Measurements from ENCODE around the gene MRPL4. TPM values are rescaled to one million over a fixed set of nuclear protein-coding genes. Genes with fewer than 3 reads are reported as not detected.
A peak's percentile ranks its signal among the peaks of the same experiment; 100 is the strongest.

MRPL4 gene
- total and polyA plus RNA-seq, 2 of the 13 experiments (the other 11 are each of a cell fraction or from before 2014, with no cell fraction given): 40.6 to 42.5 TPM

GRCh38 chr19:10251792-10252694 is at the start of gene MRPL4 (continued):
- TF ChIP-seq ZNF646 (CRISPR knock-in tag; IDR thresholded peaks at IDR 0.05) (no peak), ZNF605 (CRISPR knock-in tag; IDR thresholded peaks at IDR 0.05) (peak; percentile 91), ZNF331 (CRISPR knock-in tag; IDR thresholded peaks at IDR 0.05) (peak; percentile 78; the same call in 1 of the 2 replicates), ZNF337 (CRISPR knock-in tag; IDR thresholded peaks at IDR 0.05; ENCODE audit: borderline replicate concordance, low read depth) (peak; percentile 96; the same call in 1 of the 2 replicates), SCMH1 (CRISPR knock-in tag; IDR thresholded peaks at IDR 0.05; ENCODE audit: borderline replicate concordance) (no peak), REPIN1 (CRISPR knock-in tag; IDR thresholded peaks at IDR 0.05; ENCODE audit: borderline replicate concordance, low read depth) (peak; percentile 91), NFATC3 (CRISPR knock-in tag; IDR thresholded peaks at IDR 0.05) (no peak)

Measured in HepG2 (cell line).